Measurements from ENCODE around the gene TXNRD1.

- peak in 1 of 2 donors; percentile 89 for TF ChIP-seq POLR2A (IDR thresholded peaks at IDR 0.05)
- peak in 1 of 6 experiments; percentile 9 for TF ChIP-seq CTCF (IDR thresholded peaks at IDR 0.05)
Observed at GRCh38 chr12:104288635-104289274, 73.2 kb downstream of the TXNRD1 start.

Measured in thyroid gland (tissue), 4 donors.